GM18505 (cell line): ENCODE results near the gene TNFRSF1A.

Experiments used
- ATAC-seq: cut with Tn5 transposase; IDR thresholded peaks from one replicate; pipeline ENCODE4 v1.9.1; 2021; ENCODE audit not compliant: unreplicated experiment
- POLR2A ChIP-seq: IDR thresholded peaks from 4 replicates; pipeline ENCODE4 v1.6.1; 2011; ENCODE audit warnings: borderline replicate concordance; ENCODE audit not compliant: insufficient read depth, insufficient read length; ENCODE audit errors: extremely low read depth

TNFRSF1A gene

GRCh38 chr12:6279256-6279628, 62.6 kb downstream of the TNFRSF1A start:
- no peak for TF ChIP-seq POLR2A

More at GRCh38 chr12:6279256-6279628, 62.6 kb downstream of the TNFRSF1A start:
- no peak for ATAC-seq
